ENCODE results near the gene TM6SF1. TPM values are rescaled to one million over a fixed set of nuclear protein-coding genes. Genes with fewer than 3 reads are reported as not detected.

Gene TM6SF1
- polyA plus RNA-seq, 1 donor (not counting 4 experiments of a cell fraction or from before 2014, with no cell fraction given): 0.05 TPM

- no peak for FAIRE-seq
Measured at GRCh38 chr15:83061680-83062079, 45.8 kb upstream of the TM6SF1 start.

DNA sequence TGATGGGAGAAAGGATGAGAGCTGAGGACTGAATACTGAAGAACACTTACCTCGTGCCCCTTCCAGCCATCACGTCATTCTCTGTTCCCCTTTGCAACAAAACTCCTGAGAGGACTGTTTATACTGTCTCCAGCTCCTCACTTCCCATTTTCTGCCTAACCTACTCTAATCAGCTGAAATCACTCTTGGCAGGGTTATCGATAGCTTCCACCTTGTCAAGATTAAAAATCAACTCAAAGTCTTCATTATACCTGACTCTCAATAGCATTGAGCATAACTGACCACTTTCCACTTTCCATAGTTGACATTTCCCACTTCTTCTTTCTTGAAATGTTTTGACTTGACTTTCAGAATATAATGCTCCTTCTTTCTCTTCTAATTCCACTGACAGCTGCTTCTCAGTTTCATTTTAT lies 44.7 kb upstream of the TM6SF1 start:
- Histone ChIP-seq H3K4me1 (ENCODE audit: control insufficient read depth, extremely low read depth, insufficient read depth, low read length) (peaks cover 38% of the 10 kb centered on the region), H4K20me1 (ENCODE audit: control insufficient read depth, extremely low read depth, insufficient read depth, low read length) (peaks cover 20% of the 10 kb centered on the region), H3K9me1 (ENCODE audit: control insufficient read depth, extremely low read depth, insufficient read depth, low read length) (peaks cover 6% of the 10 kb centered on the region), H3K4me2 (ENCODE audit: control insufficient read depth, extremely low read depth, insufficient read depth, low read depth, low read length) (peak overlapping the region; percentile 13), H2AFZ (ENCODE audit: control insufficient read depth, low read length) (no peak overlapping the region), H3K9ac (ENCODE audit: control insufficient read depth, extremely low read depth, insufficient read depth, low read length) (no peak overlapping the region), H3K79me2 (ENCODE audit: control insufficient read depth, insufficient read depth, low read length) (peaks cover 86% of the 10 kb centered on the region), H3K36me3 (ENCODE audit: control insufficient read depth in 2 of 2, extremely low read depth in 1 of 2, insufficient read depth in 2 of 2, low read length in 2 of 2) (peaks cover 0 to 19% of the 10 kb centered on the region in 2 experiments), H3K27ac (ENCODE audit: control insufficient read depth, insufficient read depth, low read length) (no peak overlapping the region), H3K27me3 (ENCODE audit: control insufficient read depth, extremely low read depth, insufficient read depth, low read length) (no peaks in the 10 kb centered on the region), H3K9me3 (ENCODE audit: control insufficient read depth, low read depth, low read length) (no peaks in the 10 kb centered on the region), H3K4me3 (ENCODE audit: control insufficient read depth in 2 of 3, extremely low read depth in 1 of 3, insufficient read depth in 2 of 3, low read depth in 1 of 3, low read length in 3 of 3) (no peak overlapping the region)
- TF ChIP-seq, protein P1, sequence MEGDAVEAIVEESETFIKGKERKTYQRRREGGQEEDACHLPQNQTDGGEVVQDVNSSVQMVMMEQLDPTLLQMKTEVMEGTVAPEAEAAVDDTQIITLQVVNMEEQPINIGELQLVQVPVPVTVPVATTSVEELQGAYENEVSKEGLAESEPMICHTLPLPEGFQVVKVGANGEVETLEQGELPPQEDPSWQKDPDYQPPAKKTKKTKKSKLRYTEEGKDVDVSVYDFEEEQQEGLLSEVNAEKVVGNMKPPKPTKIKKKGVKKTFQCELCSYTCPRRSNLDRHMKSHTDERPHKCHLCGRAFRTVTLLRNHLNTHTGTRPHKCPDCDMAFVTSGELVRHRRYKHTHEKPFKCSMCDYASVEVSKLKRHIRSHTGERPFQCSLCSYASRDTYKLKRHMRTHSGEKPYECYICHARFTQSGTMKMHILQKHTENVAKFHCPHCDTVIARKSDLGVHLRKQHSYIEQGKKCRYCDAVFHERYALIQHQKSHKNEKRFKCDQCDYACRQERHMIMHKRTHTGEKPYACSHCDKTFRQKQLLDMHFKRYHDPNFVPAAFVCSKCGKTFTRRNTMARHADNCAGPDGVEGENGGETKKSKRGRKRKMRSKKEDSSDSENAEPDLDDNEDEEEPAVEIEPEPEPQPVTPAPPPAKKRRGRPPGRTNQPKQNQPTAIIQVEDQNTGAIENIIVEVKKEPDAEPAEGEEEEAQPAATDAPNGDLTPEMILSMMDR (optimal IDR thresholded peaks at IDR 0.05 in 1 of 3, IDR thresholded peaks at IDR 0.05 in 1 of 3, conservative IDR thresholded peaks at IDR 0.05 in 1 of 3; ENCODE audit: extremely low read depth in 1 of 3, insufficient read depth in 2 of 3, low read length in 3 of 3): no peak
- TF ChIP-seq EZH2 (IDR thresholded peaks at IDR 0.05; ENCODE audit: low read length): no peak
- no peak for DNase-seq (ENCODE audit: low read depth, low spot score)
- FAIRE-seq: no peak
- dilution Hi-C loops (cut with MboI; ENCODE audit: extremely low pct_ligation_motif_present, low sequenced_read_pairs): no loop called here

More at GRCh38 chr15:83061680-83062079, 45.8 kb upstream of the TM6SF1 start:
- Histone ChIP-seq H3K27ac (ENCODE audit: control insufficient read depth, insufficient read depth, low read length) (no peak overlapping the region), H3K4me3 (ENCODE audit: control insufficient read depth in 2 of 3, extremely low read depth in 1 of 3, insufficient read depth in 2 of 3, low read depth in 1 of 3, low read length in 3 of 3) (peak overlapping the region in 1 of 3 experiments; percentile 7), H3K9me1 (ENCODE audit: control insufficient read depth, extremely low read depth, insufficient read depth, low read length) (peaks cover 6% of the 10 kb centered on the region), H3K9ac (ENCODE audit: control insufficient read depth, extremely low read depth, insufficient read depth, low read length) (no peak overlapping the region), H3K9me3 (ENCODE audit: control insufficient read depth, low read depth, low read length) (no peaks in the 10 kb centered on the region), H2AFZ (ENCODE audit: control insufficient read depth, low read length) (no peak overlapping the region), H4K20me1 (ENCODE audit: control insufficient read depth, extremely low read depth, insufficient read depth, low read length) (peaks cover 20% of the 10 kb centered on the region), H3K36me3 (ENCODE audit: control insufficient read depth in 2 of 2, extremely low read depth in 1 of 2, insufficient read depth in 2 of 2, low read length in 2 of 2) (peaks cover 4 to 19% of the 10 kb centered on the region in 2 experiments), H3K4me1 (ENCODE audit: control insufficient read depth, extremely low read depth, insufficient read depth, low read length) (peaks cover 34% of the 10 kb centered on the region), H3K79me2 (ENCODE audit: control insufficient read depth, insufficient read depth, low read length) (peaks cover 95% of the 10 kb centered on the region), H3K27me3 (ENCODE audit: control insufficient read depth, extremely low read depth, insufficient read depth, low read length) (no peaks in the 10 kb centered on the region), H3K4me2 (ENCODE audit: control insufficient read depth, extremely low read depth, insufficient read depth, low read depth, low read length) (peak overlapping the region; percentile 16)
- dilution Hi-C loops (cut with MboI; ENCODE audit: extremely low pct_ligation_motif_present, low sequenced_read_pairs): no loop called here
- no peak for TF ChIP-seq EZH2 (IDR thresholded peaks at IDR 0.05; ENCODE audit: low read length)
- TF ChIP-seq, protein P1 (optimal IDR thresholded peaks at IDR 0.05 in 1 of 3, IDR thresholded peaks at IDR 0.05 in 1 of 3, conservative IDR thresholded peaks at IDR 0.05 in 1 of 3; ENCODE audit: extremely low read depth in 1 of 3, insufficient read depth in 2 of 3, low read length in 3 of 3): no peak
- DNase-seq (ENCODE audit: low read depth, low spot score): no peak
